Limb (tissue), 2 donors: ENCODE data around the gene UBXN2A.
"Not testable (repeated sequence)": the region's sequence is repeated elsewhere in the genome, so short reads cannot be mapped to it uniquely, and the experiment has no call there.

ENCODE experiments used
- DNase-seq, 2 donors: peaks; one replicate each; pipeline ENCODE4 v3.0.0-alpha.2; 2016; ENCODE audit errors: extremely low spot score in 2 of 2

Gene UBXN2A

GRCh38 chr2:23940718-23941620 is 706 bp downstream of the UBXN2A start:
- DNase-seq, result peak in 1 of 2 donors; percentile 45

GRCh38 chr2:23941644-23942043 is 1.4 kb downstream of the UBXN2A start:
- no peak for DNase-seq

GRCh38 chr2:23943666-23944065 is 3.4 kb downstream of the UBXN2A start:
- no peak for DNase-seq

- peak in 1 of 2 donors; percentile 34 for DNase-seq
These were observed 4.3 kb downstream of the UBXN2A start for GRCh38 chr2:23944527-23944926.

GRCh38 chr2:23944976-23945375 is 4.7 kb downstream of the UBXN2A start:
- no peak for DNase-seq

GRCh38 chr2:23947350-23947749 is 7.1 kb downstream of the UBXN2A start:
- DNase-seq, result no peak

- DNase-seq, result not testable (repeated sequence)
These were observed 12.3 kb downstream of the UBXN2A start for GRCh38 chr2:23952558-23952957.

- no peak for DNase-seq
These were observed 13.4 kb downstream of the UBXN2A start for GRCh38 chr2:23953625-23954024.

- no peak for DNase-seq
These were observed 14.2 kb downstream of the UBXN2A start for GRCh38 chr2:23954325-23955014.

- DNase-seq, result no peak
These were observed 27.6 kb downstream of the UBXN2A start for GRCh38 chr2:23967846-23968245.

- no peak for DNase-seq
These were observed 36.6 kb downstream of the UBXN2A start for GRCh38 chr2:23976883-23977282.

GRCh38 chr2:23988371-23988770 is 48.1 kb downstream of the UBXN2A start:
- no peak for DNase-seq

- no peak for DNase-seq
These were observed 52.7 kb downstream of the UBXN2A start for GRCh38 chr2:23992931-23993330.

- DNase-seq, result no peak
These were observed 53.5 kb downstream of the UBXN2A start for GRCh38 chr2:23993736-23994269.

GRCh38 chr2:23994567-23994966 is 54.3 kb downstream of the UBXN2A start:
- no peak for DNase-seq

GRCh38 chr2:24007693-24008092 is 67.4 kb downstream of the UBXN2A start:
- no peak for DNase-seq

GRCh38 chr2:24008672-24009366 is 68.6 kb downstream of the UBXN2A start:
- no peak for DNase-seq

GRCh38 chr2:24009367-24009679 is 69.1 kb downstream of the UBXN2A start:
- no peak for DNase-seq

- DNase-seq, result no peak
These were observed 69.6 kb downstream of the UBXN2A start, which contains the start of gene MFSD2B for GRCh38 chr2:24009680-24010476. Gene MFSD2B (plus strand): TSS chr2:24010085. CDS start chr2:24010097, 12 bp downstream.

- no peak for DNase-seq
These were observed 70.4 kb downstream of the UBXN2A start for GRCh38 chr2:24010477-24011249.
